GM10847 (cell line): ENCODE data around the gene ATN1.

Experiments
- POLR2A ChIP-seq: IDR thresholded peaks from 2 replicates; pipeline ENCODE4 v1.6.1; 2011; ENCODE audit not compliant: insufficient read length; ENCODE audit errors: extremely low read depth

The ATN1 gene

DNA sequence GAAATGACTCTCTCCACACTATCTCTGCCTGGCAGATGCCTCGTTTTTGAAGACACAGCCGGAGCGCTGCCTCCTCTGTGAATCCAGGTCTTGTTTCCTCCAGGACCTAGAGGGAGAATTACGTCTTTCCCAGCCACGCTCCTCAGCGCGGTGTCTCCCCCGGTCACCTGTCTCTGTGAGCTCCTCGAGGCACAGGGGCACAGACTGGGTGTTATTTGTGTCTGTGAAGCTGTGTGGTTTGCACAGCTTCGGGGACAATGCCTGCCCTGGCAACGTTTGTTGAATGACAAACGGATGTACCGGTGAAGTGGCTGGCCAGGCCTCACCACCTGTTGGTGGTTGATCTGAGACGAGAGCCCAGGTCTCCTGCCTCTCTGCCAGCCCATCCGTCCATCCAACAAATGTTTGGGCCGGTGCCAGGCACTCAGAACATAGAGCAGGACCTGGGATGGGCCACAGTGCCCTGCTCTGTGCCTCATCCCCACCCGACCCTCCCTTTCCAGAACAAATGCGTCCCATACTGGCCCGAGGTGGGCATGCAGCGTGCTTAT lies 29.5 kb downstream of the ATN1 start:
- no peak for TF ChIP-seq POLR2A

DNA sequence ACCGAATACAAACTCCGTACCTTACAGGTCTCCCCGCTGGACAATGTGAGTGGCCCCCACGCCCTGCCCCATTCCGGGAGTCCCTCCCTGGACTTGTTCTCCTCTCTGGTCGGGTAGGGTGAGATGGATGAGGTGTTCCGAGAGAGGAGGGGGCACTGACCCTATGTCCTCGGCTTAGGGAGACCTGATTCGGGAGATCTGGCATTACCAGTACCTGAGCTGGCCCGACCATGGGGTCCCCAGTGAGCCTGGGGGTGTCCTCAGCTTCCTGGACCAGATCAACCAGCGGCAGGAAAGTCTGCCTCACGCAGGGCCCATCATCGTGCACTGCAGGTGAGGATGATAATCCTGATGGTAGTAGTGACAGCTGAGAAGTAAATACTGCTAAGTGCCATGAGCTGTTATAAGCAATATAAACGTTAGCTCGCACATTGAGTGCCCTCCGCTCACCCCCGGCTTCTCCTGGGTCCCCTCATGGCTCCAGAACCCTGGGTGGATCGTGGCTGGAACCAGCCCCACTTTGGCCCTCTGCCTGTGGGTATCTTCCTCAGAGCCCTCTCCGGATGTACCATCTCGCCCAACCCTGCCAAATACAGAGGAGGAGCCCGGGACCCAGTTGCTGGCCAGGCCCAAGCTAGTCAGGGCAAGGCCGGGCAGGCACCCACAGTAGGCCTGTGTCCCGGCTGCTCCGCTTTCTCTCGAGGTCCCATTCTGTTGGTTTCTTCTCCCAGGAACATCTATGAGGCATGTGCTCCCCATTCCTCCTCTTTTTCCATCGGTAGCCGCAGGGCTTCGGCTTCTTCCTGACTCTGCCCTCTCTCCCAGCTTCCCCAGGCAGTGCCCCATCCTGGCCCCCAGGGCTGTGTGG lies 30.2 kb downstream of the ATN1 start:
- peak; percentile 2 for TF ChIP-seq POLR2A

- no peak for TF ChIP-seq POLR2A
These were observed 30.9 kb downstream of the ATN1 start for GRCh38 chr12:6958609-6959057.

DNA sequence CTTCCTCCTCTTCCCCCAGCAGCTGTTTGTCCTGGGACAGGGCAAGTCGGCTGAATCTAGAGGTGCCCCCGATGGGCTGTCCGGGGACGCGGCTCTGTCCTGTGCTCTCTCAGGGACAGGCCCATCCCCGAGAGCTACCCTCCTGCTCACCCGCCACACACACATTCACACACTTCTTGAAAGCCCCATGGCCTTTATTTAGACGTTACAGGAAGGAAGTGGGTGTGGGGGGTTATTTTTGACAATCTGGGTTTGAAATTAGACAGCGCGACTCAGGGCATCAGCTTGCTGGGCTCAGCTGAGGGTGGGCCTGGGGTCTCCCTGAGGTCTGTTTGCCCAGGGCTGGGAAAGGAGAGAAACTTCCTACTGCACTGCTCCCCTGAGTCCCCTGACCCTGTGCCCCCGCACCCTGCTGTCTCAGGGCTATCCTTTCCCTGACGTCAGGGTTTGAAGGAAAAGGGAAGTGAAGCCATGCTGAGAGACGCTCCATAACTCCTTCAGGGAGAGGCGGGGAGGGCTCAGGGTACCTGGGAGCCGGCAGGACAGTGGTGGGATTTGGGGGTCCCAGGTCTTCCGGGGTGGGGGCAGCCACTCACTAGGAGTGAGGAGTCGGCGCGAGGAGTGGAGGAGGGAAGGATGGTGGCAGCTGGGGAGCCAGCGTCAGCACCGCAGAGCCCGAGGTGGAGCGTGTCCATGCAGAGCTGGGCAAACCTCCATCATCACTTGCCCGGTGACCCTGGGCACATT lies 31.5 kb downstream of the ATN1 start:
- peak; percentile 70 for TF ChIP-seq POLR2A

GRCh38 chr12:6959805-6960592 lies 32.2 kb downstream of the ATN1 start:
- TF ChIP-seq POLR2A = no peak

DNA sequence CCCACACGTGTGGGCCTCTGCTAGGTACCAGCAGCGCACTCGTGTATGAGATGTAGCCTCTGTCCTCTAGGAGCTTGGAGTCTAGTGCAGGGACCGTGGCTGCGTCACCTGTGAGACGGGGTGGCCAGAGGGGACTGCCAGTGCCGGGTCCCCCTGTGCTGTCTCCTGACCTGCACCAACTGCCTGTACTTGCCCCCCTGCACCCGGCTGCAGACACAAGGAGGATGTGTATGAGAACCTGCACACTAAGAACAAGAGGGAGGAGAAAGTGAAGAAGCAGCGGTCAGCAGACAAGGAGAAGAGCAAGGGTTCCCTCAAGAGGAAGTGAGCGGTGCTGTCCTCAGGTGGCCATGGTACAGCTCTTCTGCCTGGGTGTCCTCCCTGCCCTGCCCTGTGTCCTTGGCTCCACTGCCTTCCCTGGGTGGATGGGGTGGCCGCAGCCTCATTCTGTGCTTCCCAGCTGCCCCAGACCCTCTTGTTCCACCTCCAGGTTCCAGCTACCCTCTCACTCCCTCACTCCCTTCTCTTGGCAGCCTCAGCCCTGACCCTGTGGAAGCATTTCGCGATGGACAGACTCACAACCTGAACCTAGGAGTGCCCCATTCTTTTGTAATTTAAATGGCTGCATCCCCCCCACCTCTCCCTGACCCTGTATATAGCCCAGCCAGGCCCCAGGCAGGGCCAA lies 33.0 kb downstream of the ATN1 start:
- TF ChIP-seq POLR2A = no peak

GRCh38 chr12:6961278-6961694 lies 33.5 kb downstream of the ATN1 start:
- TF ChIP-seq POLR2A = no peak

DNA sequence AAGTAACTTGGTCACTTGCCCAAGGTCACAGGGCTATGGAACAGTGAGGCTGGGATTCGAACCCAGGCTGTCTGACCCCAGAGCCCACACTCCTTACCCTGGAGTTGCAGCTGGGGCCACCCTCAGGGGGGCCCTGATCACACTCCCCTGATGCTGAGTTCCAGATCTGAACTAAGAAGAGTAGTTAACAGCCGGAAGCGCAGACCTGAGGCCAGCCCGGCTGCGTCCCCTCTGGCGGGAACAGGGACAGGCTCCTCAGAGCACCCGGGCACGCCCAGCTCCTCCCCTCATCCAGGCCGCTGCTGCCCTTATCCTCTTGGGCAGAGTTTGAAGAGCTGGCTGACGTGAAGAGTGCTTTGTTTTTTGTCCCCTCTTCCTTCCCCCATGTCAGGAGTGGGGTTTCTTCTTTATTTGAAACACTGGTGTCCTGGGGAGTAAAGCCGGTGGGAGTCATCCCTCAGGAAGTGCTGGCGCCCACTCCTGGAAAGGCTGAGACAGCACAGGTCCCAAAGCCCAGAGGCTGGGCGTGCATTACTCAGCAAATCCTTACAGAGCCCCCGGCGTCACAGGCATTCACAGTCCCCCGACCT lies 34.0 kb downstream of the ATN1 start:
- TF ChIP-seq POLR2A = peak; percentile 32

DNA sequence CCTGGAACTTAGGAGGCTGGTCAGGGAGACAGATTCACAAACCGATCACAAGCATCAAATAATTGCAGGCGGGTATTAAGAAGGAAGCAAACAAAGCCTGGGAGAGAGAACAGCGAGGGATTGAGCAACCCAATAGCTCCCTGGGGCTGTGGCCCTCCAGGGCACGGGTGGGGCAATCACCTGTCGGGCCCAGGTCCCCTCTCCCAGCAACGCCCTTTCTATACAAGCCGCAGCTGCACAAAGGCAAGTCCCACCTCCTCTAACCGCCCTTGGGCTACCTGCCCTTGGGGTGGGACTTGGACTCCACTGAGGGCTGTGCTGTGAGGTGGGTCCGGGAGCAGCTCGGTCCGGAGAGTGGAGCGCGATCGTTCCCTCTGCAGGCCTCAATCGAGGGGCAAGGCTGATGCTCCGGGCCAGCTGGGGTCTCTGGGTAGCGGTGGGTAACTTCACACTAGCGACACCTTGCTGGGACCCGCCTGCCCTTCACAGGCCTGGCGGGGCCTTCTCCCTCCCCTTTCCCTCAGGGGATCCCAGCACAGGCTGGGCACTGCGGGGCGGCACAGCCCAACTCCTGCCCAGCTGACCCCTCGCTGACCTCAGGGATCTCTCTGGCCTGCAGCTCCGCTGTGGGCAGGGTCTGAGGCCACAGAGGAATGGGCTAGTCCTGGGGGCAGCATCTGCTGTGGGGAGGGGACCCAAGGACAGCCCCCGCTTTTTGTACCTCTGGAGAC lies 34.7 kb downstream of the ATN1 start:
- TF ChIP-seq POLR2A = peak; percentile 34

DNA sequence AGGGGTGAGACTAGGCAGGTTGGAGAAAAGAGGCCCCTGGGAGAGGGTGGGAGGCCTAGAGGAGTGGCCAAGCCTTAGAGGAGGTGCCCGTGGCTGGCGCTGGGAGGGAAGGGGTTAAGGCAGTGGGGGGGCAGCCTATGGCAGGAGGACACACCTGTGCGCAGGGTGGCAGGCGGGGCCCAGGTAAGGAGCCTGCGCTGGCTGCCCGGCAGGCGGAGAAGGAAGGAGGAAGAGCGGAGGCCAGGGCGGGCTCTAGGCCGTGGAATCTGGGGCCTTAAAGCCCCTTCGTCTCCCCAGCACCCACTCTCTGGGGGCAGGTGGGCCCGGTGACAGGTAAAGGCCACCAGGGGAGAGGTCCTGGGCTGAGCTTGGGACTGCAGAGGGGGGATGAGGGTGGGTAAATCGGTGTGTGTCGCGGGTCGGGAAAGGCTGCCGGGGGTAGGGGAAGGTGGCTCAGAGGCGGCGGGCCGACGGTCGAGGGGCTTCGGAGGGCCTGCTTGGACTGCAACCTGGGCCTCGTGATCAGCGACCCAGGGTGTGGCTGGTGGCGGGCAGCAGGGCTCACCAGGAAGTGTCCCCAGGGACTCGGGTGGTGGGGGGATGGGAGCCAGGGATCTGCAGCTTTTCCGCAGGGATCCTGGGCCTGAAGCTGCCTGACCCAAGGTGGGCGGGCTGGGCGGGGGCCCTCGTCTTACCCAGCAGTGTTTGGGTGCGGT lies 35.4 kb downstream of the ATN1 start:
- no peak for TF ChIP-seq POLR2A

- TF ChIP-seq POLR2A = no peak
These were observed 36.1 kb downstream of the ATN1 start for GRCh38 chr12:6963791-6964413.

DNA sequence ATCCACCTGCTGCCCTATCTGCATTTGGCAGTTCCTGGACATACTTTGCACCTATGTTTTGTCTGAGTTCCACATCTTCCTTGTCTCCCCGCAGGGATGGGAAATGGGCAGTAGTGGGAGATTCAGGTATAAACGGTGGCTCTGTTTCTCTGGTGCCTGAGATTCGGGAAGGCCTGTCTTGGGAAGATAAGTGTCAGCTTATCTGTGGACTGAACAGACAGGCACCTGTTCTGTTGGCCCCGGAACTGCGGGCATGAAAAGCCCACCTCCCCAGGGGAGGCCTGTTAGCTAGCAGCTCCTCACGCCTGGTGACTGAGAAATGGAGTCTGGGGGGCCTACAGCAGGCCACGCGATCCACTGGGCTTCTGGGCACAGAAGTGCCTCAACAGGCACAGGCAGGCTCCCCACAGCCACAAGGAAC lies 36.9 kb downstream of the ATN1 start:
- TF ChIP-seq POLR2A = no peak
